Parathyroid adenoma (tissue), 2 donors: Measurements from ENCODE around the gene TLR5.

Experiments used
- H2AFZ ChIP-seq: fragments of 300-600 bp; sonication (generic); one replicate; pipeline ENCODE4 v1.7.0; 2017; ENCODE audit warnings: antibody characterized with exemption, mild to moderate bottlenecking
- H3K27ac ChIP-seq: fragments of 300-600 bp; sonication (generic); one replicate; pipeline ENCODE4 v1.7.0; 2017
- H3K27me3 ChIP-seq: fragments of 300-600 bp; sonication (generic); one replicate; pipeline ENCODE4 v1.7.0; 2017; ENCODE audit warnings: low read length; ENCODE audit not compliant: control insufficient read depth, insufficient read depth
- H3K36me3 ChIP-seq: fragments of 300-600 bp; sonication (generic); one replicate; pipeline ENCODE4 v1.7.0; 2017; ENCODE audit warnings: low read length; ENCODE audit not compliant: control insufficient read depth, insufficient read depth
- H3K4me1 ChIP-seq: fragments of 300-600 bp; sonication (generic); one replicate; pipeline ENCODE4 v1.7.0; 2017; ENCODE audit warnings: control low read depth
- H3K4me2 ChIP-seq: fragments of 300-600 bp; sonication (generic); one replicate; pipeline ENCODE4 v1.7.0; 2017; ENCODE audit warnings: low read length
- H3K4me3 ChIP-seq: fragments of 300-600 bp; sonication (generic); one replicate; pipeline ENCODE4 v1.7.0; 2017; ENCODE audit warnings: low read depth, low read length
- H3K79me2 ChIP-seq: fragments of 300-600 bp; sonication (generic); one replicate; pipeline ENCODE4 v1.7.0; 2017; ENCODE audit warnings: control low read depth
- H3K9ac ChIP-seq: fragments of 300-600 bp; sonication (generic); one replicate; pipeline ENCODE4 v1.7.0; 2017; ENCODE audit warnings: mild to moderate bottlenecking
- H3K9me3 ChIP-seq: fragments of 300-600 bp; sonication (generic); one replicate; pipeline ENCODE4 v1.7.0; 2017; ENCODE audit warnings: low read length; ENCODE audit not compliant: control insufficient read depth
- CTCF ChIP-seq: fragments of 300-600 bp; sonication (generic); IDR thresholded peaks from one replicate; pipeline ENCODE4 v1.7.0; 2017; ENCODE audit warnings: antibody characterized with exemption, mild to moderate bottlenecking
- donor health status: primary hyperparathyroidism.

Gene TLR5

DNA sequence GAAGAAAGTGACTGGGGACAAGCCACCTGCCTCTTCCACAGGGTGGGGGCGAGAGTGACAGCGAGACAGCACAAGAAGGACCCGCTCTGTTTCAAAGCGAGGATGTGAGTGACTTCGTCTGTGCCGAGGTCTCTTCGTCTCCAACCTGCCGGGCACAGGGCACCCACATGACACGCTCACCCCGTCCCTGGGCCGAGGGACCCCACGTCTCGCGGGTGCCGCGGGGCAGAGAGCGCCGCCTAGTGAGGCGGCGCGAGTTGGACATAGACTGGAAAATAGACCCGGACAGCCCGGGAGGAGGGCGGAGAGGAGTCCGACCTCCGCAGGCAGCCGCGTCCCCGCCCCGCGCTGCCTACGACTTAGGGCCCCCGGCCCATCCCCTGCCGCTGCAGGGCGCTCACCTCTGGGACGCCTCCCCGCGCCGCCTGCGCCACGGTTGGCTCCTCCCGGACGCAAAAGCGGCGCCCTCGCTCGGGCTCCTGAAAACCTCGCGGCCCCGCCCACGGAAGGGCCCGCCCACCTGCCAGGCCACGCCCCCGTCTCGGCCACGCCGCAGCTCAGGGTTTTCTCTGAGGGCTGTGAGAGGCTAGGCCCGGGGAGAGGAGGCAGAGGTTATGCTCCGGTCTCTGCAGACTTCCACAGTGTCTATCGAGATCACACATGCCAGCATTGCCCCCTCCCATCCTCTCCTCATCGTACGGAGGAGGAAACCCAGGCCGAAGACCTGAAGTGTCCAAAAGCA lies at the start of gene TLR5:
Gene TLR5, minus strand, starts transcription at position 454 of the 742 bp plus-strand sequence. CDS start 30,217 bp downstream, outside the sequence.
- Histone ChIP-seq H3K79me2 (no peaks in the 10 kb centered on the region), H3K27ac (peak within 1 kb of the TSS; percentile 68), H3K27me3 (no peaks in the 10 kb centered on the region), H3K4me2 (peak within 1 kb of the TSS; percentile 93), H3K36me3 (no peaks in the 10 kb centered on the region), H3K4me1 (peaks cover 6% of the 10 kb centered on the region), H2AFZ (peak within 1 kb of the TSS; percentile 91), H3K9ac (no peak within 1 kb of the TSS), H3K4me3 (peak within 1 kb of the TSS; percentile 62), H3K9me3 (no peaks in the 10 kb centered on the region)
- peak; percentile 73 for TF ChIP-seq CTCF

DNA sequence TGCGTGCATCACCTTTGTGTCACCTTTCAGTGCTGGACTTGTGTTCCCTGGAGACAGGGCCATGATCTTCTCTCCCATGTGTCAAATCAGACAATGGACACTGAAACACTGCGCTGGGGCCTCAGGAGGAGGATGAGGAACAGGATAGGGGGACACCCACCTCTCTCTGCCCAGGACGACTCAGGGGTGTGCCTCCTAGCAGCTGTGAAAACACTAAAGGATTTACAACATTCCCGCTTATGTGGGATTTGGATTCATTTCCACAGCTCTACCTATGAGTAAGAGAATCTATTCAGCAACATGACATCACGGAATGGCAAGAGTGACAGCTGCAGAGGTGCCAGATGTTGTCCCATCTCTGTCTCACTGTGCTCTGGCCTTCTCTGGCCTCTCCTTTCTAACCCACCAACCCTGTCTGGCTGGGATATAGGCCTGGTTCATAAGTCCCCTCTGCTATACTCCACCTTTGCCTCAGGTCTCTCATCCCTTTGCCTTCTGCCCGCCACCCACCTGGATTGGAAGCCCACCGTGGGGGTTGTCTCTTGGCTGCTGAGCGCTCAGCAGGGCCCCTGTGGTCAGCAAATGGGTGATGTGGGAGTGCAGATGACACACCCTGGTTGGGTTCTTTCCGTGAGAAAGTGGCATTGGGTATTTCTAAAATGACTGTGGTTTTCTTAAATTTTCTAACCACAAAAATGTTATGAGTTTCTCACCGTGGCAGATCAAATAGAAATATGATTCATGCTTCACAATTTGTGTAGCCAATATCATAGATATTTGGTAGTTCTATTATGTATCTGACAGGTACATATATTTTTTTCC lies 47.1 kb upstream of the TLR5 start:
- no peak overlapping the region for H3K4me3 ChIP-seq
- H3K9ac ChIP-seq: no peak overlapping the region
- H3K36me3 ChIP-seq: no peaks in the 10 kb centered on the region
- no peaks in the 10 kb centered on the region for H3K9me3 ChIP-seq
- H3K4me2 ChIP-seq: no peak overlapping the region
- H3K79me2 ChIP-seq: no peaks in the 10 kb centered on the region
- TF ChIP-seq CTCF: no peak
- H3K27ac ChIP-seq: no peak overlapping the region
- H3K4me1 ChIP-seq: no peaks in the 10 kb centered on the region
- no peaks in the 10 kb centered on the region for H3K27me3 ChIP-seq
- H2AFZ ChIP-seq: no peak overlapping the region

GRCh38 chr1:223189525-223189902 lies 46.5 kb upstream of the TLR5 start:
- H3K27ac ChIP-seq: no peak overlapping the region
- no peaks in the 10 kb centered on the region for H3K9me3 ChIP-seq
- H3K9ac ChIP-seq: no peak overlapping the region
- no peaks in the 10 kb centered on the region for H3K36me3 ChIP-seq
- H3K27me3 ChIP-seq: no peaks in the 10 kb centered on the region
- H2AFZ ChIP-seq: no peak overlapping the region
- no peaks in the 10 kb centered on the region for H3K79me2 ChIP-seq
- no peak overlapping the region for H3K4me3 ChIP-seq
- no peaks in the 10 kb centered on the region for H3K4me1 ChIP-seq
- TF ChIP-seq CTCF: no peak
- no peak overlapping the region for H3K4me2 ChIP-seq

DNA sequence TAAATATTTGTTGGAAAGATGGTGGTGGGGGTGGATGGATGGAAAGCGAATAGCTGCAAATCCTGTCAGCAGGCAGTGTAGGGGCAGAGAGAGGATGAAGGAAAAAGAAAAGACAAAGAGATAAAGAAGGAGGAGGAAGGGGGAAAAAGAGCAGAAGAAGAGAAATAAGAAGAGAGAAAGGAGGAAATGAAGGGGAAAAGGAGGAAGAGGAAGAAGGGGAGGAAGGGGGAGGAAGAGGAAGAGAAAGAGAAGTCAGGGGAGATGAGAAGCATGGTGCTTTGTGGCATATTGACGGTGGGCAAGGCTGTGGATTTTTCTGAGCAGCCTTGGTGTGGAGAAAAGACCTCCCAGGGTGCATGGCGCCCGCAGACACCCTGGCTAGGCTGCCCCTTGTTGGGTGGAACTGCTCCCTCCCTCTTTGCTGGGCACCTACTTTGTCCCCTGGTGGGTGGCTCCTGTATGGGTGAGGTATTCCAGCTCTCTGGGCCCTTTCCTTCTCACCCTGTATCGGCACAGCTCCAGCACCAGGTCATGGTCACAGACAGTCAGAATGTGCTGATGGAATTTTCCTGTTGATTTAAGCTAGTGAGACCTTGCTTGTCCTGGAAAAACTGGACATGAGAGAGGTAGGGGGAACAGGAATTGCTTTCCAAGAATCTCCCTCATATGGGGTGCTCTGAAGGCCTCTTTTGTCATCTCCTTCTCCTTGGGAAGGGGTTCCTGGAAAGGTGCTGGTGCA lies 45.7 kb upstream of the TLR5 start:
- Histone ChIP-seq H3K4me1 (no peaks in the 10 kb centered on the region), H3K79me2 (no peaks in the 10 kb centered on the region), H3K36me3 (no peaks in the 10 kb centered on the region), H3K4me3 (no peak overlapping the region), H2AFZ (no peak overlapping the region), H3K9me3 (no peaks in the 10 kb centered on the region), H3K27me3 (no peaks in the 10 kb centered on the region), H3K9ac (no peak overlapping the region), H3K4me2 (no peak overlapping the region), H3K27ac (no peak overlapping the region)
- TF ChIP-seq CTCF: no peak
